Activated CD4-positive, alpha-beta T cell treated with anti-CD3 and anti-CD28 coated beads, Interleukin-2, amount 50 U/mL, for 16 hours (primary cell): ENCODE data around the gene PAX3.

Source experiments
- DNase-seq: peaks from one replicate; pipeline ENCODE4 v3.0.0-alpha.2; 2020

PAX3 gene

DNA sequence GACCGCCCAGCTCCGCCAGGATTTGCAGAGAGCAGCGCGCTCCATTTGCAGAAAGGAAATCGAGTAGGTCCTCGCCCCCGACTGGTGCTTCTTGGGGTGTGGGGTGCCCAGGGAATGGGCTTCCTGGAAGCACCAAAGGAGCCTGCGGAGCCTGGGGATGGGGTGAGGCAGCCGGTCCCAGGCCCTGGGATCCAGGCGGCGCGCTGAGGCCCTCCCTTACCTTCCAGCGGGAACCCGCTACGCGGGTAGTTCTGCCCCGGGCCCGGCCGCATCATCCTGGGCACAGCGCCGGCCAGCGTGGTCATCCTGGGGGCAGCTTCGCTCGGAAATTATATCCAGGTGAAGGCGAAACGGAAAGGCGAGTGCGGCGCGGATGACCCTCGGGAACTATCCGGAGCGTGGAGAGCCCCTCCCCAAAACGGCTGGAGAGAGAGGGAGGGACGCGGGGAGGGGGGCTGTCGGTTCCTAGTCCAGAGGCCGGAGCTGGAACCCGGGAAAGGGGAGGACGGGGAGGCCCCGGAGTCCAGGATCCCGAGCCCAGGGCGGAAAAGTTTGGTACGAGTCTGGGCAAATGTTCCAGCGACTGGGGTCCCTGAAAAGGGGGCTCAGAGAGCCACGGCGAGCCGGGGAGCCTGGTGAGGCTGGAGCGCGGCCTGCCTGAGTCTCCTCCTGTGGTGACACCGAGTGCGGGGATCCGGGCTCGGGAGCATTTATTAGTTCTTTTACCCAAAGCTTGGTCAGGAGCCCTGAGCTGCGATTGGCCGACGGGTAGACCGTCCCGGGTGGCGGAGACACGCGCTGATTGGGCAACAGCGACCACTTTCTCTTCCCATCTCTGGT, at the start of gene PAX3:
Gene PAX3, minus strand, starts transcription at position 688 of the 840 bp plus-strand sequence. Its CDS starts 383 bp downstream, at position 305.
- no peak for DNase-seq

DNA sequence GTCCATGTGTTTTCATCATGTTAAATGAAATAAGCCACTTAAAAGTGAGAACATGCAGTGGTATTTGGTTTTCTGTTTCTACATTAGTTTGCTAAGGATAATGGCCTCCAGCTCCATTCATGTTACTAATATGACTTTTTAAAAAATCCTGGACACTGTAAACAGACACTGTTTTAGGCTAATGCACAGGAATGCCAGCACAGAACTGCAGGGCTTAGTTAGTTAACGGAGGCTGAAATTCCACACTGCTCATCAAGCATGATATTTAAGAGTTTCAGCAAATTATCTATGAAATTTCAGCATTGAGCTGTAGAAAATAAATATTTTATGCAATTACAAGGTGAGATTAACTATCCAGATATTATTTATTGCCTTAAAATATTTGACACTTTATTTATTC, 42.5 kb upstream of the PAX3 start:
- DNase-seq: no peak

DNA sequence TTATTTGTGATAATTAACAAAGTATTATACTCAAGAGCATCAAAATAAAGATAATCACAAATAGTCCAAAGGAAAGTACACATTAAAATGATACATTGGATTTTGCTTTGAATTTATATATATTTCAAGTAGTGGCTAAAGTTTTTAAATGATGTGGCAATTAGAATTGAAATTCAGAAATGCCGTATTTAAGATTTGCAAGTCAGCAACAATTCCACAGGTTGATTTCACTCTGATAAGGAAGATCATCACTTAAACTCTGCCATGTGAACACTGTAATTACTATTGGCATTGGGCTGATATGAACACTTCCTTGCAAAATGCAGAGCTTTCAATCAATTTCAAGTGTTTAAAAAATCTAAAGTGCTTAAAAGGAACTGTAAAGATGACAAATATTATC, 39.6 kb upstream of the PAX3 start:
- DNase-seq: no peak

DNA sequence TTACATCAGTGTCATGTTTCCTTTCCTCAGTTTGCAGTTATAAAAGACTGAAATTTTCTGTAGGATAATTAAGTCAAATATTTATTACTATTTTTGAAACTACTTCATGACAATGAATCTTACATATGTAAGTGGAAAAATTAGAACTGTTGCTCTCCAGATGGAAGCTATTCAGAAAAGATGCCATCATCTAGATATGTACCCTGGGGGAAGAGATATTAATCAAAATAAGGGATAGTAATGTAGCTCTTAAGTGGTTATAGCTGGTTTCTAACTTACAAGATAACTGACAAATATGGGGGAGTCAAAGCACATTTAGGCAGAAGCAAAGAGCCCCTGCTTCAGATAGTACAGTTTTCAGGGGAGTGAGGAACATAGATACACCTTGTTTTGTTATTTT, 38.1 kb upstream of the PAX3 start:
- DNase-seq: no peak

DNA sequence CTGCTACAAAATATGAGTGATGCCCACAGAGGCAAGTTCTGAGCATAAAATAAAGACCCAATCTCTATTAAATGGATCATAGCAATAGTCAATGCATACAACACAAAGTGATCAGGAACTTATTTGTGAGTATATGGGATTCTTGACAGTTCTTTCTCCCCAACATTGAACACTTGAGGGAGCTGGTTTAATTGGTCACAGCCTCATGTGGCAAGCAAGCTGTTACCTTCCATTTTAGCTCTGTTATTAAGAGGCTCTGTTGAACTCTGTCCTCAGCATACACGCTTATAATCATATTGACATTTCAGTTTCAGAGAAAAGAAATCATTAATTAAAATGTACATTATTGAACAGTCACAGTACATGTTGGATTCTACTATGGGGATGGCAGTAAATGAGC, 37.6 kb upstream of the PAX3 start:
- no peak for DNase-seq

DNA sequence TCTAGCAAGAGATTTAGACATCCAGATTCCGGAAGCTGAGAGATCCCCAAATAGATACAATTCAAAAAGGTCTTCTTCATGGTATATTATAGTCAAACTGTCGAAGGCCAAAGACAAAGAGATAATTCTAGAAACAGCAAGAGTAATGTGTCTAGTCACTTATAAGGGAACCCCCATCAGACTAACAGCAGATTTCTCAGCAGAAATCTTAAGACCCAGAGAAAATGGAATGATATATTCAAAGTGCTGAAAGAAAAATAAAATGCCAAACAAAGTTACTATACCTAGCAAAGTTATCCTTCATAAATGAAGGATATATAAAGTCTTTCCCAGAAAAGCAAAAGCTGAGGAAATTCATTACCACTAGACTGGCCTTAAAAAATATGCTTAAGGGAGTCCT, 36.1 kb upstream of the PAX3 start:
- no peak for DNase-seq

DNA sequence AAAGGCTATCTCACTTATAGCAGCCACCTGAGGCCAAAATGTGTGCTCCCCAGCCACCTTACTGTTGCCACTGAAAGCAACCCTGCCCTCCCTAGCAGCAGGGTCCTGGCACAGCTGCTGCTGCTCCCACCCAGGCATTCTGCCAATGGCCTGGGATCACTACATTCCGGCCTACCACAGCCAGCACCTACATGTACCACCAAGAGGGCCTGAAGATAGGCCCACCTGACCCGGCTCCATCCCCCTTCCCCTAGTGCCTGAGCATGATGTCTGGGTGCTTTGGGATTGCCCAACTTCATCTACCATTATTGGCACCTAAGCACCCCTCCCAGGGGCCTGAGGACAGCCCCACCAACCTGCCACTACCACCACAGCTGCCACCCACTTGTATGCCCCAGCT, 34.6 kb upstream of the PAX3 start:
- no peak for DNase-seq

DNA sequence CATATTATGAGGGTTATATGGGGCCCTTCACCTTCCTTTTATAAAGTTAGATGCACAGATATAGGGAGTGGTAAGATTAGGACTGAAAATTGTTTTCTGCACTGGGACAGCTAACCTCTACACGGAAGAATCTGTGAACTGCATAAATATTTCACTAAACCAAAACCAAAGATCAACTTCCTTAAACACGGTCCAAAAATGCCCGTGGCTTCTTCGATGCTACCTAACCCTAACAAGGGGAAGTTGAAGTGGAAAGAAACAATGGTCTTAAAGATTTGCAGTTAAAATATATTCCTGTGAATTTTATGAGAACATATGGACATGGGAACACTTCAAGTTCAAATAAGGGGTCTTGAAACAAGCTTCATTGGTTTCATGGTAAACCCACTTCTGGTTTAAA, 33.3 kb upstream of the PAX3 start:
- no peak for DNase-seq

DNA sequence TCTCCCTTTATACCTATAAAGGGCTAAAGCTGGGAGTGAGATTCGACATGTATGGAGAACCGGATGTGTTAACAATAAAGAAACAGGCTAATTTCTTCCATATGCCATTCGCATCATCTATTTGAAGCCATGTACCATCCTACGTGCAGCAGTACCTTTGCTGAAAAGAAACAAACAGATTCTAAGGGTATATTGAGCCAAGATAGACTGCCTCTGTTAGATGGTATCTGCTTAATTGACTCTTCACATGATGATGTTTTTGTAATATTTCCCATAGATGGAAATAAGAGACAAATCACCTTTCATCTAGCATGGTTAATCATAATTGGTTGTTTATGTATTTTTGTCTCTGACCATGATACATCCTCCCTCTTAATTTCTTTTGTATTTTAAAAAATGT, 32.1 kb upstream of the PAX3 start:
- no peak for DNase-seq

DNA sequence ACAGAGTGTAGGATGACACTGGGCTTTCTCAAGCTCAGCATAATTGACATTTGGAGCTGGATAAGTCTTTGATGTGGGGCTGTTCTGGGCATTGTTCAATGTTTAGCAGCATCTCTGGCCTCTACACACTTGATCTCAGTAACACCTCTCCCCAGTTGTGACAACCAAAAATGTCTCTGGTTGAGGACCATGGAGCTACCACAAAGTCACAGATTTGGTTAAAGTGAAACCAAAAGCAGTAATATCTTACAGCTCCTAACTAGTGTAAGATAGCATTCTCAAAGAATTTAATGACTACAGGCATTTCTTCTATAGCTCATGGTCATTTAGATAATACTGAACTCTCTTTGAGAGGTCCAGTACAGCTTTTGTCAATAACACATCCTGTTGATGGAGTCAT, 23.4 kb upstream of the PAX3 start:
- DNase-seq: no peak

DNA sequence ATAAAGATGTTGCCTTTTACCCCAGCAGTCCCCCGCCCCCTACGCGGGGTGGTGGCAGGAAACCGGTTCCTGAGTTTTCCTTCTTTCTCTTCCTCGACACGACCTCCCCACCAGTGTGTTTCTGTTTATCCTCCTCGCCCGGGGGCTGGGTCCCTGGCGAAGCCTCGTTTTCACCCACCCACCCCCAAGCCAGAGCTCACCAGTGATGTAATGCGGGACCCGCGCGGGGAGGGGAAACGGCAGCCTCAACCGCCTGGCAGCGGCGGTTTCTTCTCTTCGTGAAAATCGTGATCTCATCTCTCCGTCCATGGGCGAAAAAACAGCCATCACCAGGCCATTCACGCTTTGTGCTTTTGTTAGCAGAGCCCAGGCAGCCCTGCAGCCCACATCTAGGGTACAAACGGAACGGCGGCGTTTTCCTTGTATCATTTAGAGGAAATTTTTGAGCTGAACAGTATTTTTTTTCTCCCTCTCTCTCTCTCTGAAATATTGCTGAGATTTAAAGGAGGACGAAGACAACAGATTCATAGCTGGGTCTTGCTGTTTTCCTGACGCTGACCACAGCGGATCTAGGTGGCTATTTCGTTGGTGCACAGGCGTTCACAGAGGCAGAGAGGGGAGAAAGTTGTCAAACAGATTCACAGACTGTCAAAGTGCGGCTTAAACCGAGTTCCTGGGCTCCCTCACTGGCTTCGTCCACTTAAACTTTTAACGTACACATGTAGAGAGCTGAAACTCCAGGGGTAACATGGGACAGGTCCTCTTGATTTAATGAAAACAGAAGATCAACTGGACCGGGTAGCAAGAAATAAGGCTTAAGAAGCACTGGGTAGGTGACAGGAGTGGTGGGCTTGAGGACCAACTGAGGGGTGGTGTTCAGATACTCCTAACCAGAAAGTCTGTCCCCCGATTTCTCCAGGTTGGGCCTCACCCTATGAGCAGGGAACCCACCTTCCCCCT, 21.9 kb upstream of the PAX3 start:
- DNase-seq: no peak

DNA sequence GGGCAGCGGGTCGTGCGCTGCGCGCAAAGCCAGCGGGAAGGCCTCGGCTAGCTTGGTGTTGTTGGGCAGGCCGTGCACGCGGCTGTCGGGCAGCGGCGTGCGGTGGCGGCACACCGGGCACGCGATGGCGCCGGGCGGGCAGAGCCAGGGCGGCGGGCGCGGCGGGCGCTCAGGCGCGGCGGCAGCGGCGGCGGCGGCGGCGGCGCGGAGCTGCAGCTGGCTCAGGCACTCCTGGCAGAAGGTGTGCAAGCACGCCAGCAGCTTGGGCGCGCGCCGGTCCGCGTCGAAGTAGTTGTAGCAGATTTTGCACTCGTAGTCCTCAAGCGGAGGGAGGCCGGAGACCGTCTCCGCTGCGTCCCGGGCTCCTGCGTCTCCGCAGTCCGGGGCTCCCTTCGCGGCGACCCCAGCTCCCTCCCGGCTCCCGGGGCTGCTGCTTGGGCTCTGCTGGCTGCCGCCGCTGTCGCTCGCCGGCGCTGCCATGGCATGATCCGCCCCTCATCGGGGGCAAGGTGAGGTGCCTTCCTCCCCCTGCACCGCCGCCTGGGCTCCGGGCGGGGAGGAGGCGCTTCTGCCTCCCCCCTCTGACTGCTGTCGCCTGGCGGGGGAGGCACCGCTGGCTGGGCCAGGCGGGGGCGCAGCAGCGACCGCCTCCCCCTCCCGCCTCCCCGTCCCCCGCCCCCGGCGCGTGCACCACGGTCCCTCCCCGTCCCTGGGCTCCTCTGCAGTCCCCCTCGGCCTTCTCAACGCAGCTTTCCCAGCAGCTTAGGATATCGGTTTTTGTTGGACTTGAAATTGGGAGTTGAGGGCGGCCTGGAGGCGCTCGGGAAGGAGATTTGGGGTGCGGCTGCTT, 21.0 kb upstream of the PAX3 start:
- DNase-seq: peak; percentile 22

DNA sequence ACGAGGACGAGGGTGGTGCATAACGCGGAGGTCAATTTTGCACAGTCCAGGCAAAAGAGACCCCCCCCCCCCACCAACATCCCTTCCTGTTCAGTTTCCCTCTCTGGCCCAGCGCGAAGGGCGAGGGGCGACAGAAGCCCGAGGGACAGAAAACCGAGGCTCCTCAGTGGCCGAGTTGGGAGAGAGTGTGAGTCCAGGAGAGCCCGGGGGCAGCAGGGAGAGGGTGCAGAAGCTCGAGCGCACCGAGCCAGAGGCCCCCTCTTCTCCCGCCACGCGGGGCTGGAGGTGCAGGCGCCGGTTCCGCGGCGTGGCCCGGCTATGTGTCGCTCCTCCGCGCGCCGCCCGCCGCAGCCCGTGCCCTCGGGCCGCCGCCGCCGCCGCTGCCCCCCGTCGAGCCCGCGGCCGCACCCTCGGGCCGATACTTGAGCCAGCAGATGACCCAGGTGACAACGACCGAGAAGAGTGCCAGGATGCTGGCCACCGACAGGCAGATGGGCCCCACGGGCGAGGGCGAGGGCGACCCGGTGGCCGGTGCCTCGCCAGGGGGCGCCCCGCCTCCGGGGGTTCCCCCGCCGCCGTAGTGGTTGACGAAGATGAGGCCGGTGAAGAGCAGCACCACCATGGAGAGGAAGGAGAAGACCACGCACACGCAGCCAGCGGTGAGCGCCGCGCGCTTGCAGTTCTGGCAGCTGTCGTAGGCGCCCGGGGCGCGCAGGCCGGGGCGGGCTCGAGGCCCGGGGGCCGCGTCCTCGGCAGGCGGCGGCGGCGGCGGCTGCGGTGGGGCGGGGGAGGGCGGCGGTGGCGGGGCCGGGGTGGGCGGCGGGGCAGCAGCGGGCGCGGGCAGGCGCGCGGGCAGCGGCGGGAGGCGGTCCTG, 20.2 kb upstream of the PAX3 start:
- DNase-seq: peak; percentile 37

DNA sequence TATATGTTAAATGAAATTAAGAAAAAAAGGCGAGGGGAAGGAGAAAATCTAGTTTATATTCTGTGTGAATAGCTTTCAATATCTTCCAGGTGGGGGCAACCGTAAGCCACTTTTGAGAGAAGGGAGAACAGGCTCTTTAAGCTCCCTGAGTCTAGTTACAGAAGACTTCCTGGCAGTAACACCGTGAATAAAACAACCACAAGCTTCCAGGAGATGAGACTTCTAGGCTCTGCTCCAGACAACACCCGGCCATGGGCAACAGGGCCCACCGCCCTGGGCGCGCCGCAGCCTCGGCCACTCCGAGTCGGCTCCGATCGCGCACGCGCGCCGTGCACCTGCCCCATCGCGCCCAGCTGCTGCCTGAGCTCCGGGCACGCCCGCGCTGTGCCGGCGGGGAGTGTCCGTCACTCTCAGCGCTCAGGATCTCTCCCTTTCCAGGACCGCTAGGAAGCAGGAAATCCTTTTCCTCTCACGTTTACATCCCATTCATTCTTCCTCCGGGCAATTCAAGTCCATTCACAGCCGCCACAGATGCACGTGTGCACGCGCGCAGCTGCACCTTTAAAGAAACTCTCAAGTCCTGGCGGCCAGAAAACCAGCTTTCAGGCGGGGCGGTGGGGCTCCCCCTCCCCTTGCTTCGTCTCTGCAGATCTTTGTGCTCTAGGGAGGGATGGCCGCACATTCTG, 19.4 kb upstream of the PAX3 start:
- peak; percentile 51 for DNase-seq

DNA sequence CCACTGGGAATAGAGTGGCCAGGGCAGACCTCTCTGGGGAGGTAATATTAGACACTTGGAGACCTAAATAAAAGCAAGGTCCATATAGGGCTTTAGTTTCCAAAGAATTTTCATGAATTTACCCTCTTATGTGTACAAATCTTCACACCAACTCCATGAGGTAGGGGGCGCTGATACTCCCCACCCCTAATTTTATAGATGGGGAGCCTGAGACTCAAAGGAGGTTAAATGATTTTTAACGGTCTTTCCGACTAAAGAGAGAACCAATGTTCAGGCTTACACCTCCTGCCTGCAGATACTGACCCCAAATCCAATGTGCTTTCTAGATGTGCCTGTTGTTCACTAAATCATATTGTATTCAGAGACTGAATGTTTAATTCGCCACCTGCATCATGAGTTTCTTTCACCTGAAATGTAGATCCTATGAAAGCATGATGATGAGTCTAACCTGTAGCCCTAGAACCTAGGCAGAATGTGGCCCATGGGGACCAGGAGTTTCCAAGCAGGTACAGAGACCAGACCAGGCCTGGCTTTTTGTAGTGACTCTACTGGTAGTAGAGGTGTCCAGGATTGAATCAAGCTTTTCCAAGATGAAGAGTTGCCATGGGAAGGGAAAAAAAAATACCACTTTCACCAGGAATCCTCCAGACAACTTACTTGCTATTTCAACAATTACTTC, 16.8 kb upstream of the PAX3 start:
- DNase-seq: no peak

DNA sequence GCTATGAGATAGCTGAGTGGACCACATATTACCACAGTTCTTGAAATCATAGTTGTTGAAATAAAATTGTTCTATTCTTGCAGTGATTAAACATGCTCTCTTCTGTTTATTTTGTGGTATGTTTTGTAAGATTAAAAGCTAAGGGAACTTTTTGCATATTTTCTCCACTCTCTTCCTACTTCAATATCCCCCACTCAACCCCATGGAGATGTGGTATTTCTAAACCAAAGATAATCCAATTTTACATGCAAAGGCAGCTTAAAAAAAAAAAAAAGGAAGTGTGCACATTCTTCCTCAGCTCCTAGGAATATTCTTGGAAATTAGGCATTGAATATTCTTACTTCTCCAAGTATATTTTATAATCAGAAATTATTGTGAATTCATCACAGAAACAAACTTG, 15.0 kb upstream of the PAX3 start:
- no peak for DNase-seq

DNA sequence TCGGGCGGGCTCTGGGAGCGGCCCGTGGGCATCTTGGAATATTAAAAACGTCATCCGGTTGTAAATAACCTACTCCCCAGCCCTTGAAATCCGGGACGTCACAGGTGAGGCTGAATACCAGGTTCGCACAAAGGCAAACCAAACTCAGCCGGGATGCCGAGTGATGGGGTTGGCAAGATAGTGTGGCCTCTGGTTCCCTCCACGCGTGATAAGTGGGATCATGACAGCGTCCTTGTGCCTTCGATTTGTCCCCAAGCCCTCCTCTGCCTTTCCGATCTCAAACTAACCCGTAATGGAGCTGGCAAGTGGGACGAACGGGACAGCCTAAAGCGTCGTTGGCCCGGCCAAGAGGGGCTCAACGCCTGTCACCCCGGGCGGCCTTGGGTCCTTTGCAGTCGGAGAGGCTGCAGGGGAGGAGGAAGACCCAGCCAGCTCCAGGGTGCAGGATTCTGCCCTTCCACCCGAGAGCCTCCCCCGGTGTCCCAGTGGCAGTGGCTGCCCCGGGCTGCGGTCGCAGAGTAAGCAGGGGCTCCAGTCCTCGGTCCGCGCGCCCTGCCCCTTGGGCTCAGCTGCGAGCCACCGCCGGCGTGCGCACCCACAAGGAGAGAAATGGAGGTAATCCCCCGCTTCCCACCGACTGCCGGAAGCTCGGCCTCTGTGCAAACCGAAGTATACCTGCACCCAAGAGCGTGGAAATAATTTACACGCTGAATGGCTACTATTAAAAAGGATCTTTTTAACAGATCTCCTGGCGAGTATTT, 13.4 kb upstream of the PAX3 start:
- no peak for DNase-seq

DNA sequence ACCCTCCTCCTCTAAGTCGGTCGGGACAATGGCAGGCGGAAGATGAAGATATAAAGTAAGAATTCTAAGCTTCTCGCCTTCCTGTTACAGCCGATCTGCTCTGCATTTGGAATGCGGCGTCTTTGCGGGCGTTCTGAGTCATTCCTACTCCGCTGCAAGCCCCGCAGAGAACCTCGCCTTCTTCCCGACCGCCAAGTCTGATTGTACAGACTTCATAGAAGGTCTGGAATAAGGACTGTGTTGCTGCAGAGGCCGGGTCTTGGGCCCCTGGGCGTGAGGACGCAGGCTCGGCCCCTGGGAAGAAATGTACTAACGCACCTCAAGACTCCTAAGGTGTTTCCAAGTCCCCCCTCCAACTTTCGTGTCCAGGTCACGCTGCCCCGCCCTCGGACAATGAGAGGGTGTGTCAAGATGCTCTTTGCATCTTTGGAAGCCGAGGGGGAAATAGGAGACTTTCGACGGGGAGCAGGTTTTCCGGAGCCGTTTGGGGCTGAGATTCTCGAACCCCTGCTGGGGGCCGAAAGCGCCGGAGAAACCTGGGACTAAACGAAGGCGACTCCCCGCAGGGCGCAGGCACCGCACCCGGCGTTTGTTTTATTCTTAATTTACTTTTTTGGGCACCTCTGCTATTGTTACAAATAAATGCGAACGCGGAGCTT, 12.7 kb upstream of the PAX3 start:
- no peak for DNase-seq

DNA sequence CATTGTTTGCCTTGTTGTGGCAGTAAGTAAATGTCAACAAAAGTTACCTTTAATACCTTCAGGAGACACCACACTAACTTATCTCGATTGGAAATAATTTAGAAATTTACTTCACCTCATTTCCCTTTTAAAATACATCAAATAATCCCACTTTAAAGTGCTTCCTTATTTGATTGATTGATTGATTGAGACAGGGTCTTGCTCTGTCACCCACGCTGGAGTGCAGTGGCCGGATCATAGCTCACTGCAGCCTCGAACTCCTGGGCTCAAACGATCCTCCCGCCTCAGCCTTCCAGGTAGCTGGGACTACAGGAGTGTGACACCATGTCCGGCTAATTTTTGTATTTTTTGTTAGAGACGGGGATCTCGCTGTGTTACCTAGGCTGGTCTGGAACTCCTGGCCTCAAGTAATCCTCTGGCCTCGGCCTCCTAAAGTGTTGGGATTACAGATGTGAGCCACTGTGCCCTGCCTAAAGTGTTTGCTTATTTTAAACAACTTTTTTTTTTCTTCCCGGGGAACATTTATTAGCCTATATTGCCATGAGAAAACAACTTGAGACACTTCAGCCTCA, 12.0 kb upstream of the PAX3 start:
- no peak for DNase-seq
